ENCODE data around the gene ZNF678. TPM values are rescaled to one million over a fixed set of nuclear protein-coding genes. Genes with fewer than 3 reads are reported as not detected.

ZNF678 gene
- total and polyA plus RNA-seq, 12 donors = 0.75 to 4.7 (median 3.2) TPM

- H3K4me3 ChIP-seq = no peak overlapping the region
- WGBS, 2 donors = 96 to 98% methylated on average over 6 of the region's 6 CpGs
- no peaks in the 10 kb centered on the region for H3K27me3 ChIP-seq
- TF ChIP-seq CTCF (IDR thresholded peaks at IDR 0.05) = no peak
- no peak overlapping the region for H3K27ac ChIP-seq
- H3K4me1 ChIP-seq = no peaks in the 10 kb centered on the region
- H3K36me3 ChIP-seq = peaks cover 0 to 100% (median 47%) of the 10 kb centered on the region in 9 donors
- H3K9me3 ChIP-seq = peaks cover 0 to 100% (median 97%) of the 10 kb centered on the region in 11 donors
- ATAC-seq (no peak), DNase-seq (no peak)
- intact Hi-C loops (cut with DNase I) = no loop called here
Observed at GRCh38 chr1:227654858-227655752, 91.7 kb downstream of the ZNF678 start.

GRCh38 chr1:227661495-227661894 lies 98.1 kb downstream of the ZNF678 start:
- Histone ChIP-seq H3K9me3 (peaks cover 0 to 100% (median 99%) of the 10 kb centered on the region in 11 donors), H3K4me1 (no peaks in the 10 kb centered on the region), H3K36me3 (peaks cover 0 to 67% (median 19%) of the 10 kb centered on the region in 9 donors), H3K4me3 (no peak overlapping the region), H3K27me3 (no peaks in the 10 kb centered on the region), H3K27ac (no peak overlapping the region)
- intact Hi-C loops (cut with DNase I) = no loop called here
- ATAC-seq (no peak), DNase-seq (no peak)
- TF ChIP-seq CTCF (IDR thresholded peaks at IDR 0.05) = no peak

- TF ChIP-seq CTCF (IDR thresholded peaks at IDR 0.05) = no peak
- intact Hi-C loops (cut with DNase I) = no loop called here
- ATAC-seq (no peak), DNase-seq (no peak)
- H3K27ac ChIP-seq = no peak overlapping the region
- H3K4me1 ChIP-seq = no peaks in the 10 kb centered on the region
- peaks cover 0 to 100% (median 99%) of the 10 kb centered on the region in 11 donors for H3K9me3 ChIP-seq
- H3K36me3 ChIP-seq = peaks cover 0 to 53% (median 15%) of the 10 kb centered on the region in 9 donors
- no peaks in the 10 kb centered on the region for H3K27me3 ChIP-seq
- H3K4me3 ChIP-seq = no peak overlapping the region
- 64 to 96% methylated on average over 2 of the region's 2 CpGs for WGBS, 2 donors
Observed at GRCh38 chr1:227662933-227663332, 99.6 kb downstream of the ZNF678 start.

GRCh38 chr1:227666286-227666685 lies 102.9 kb downstream of the ZNF678 start:
- DNase-seq (no peak), ATAC-seq (no peak)
- intact Hi-C loops (cut with DNase I) = no loop called here
- Histone ChIP-seq H3K36me3 (peaks cover 0 to 19% (median 7%) of the 10 kb centered on the region in 9 donors), H3K4me1 (no peaks in the 10 kb centered on the region), H3K27me3 (no peaks in the 10 kb centered on the region), H3K4me3 (no peak overlapping the region), H3K27ac (no peak overlapping the region), H3K9me3 (peaks cover 0 to 100% (median 93%) of the 10 kb centered on the region in 11 donors)
- 90 to 91% methylated on average over 2 of the region's 2 CpGs for WGBS, 2 donors
- no peak for TF ChIP-seq CTCF (IDR thresholded peaks at IDR 0.05)
